Occipital lobe (tissue), 2 donors: ENCODE results near the gene ANTXR2. TPM values are rescaled to one million over a fixed set of nuclear protein-coding genes. Genes with fewer than 3 reads are reported as not detected.
"Not testable (repeated sequence)": the region's sequence is repeated elsewhere in the genome, so short reads cannot be mapped to it uniquely, and the experiment has no call there.

Experiments used
- DNase-seq: peaks from one replicate; lab custom pipeline; 2025; lab: John Stamatoyannopoulos, UW
- total RNA-seq: library from RNA; depleted of rRNA; stranded (reverse); fragments of >200 nt; gene quantifications from one replicate; pipeline ENCODE4 v1.2.3, GENCODE V29; 2014

The ANTXR2 gene
- total RNA-seq, 1 donor from 2014 or later: 20.1 TPM

- not testable (repeated sequence) for DNase-seq
These were observed 81.9 kb downstream of the ANTXR2 start for GRCh38 chr4:79991100-79991499.

DNA sequence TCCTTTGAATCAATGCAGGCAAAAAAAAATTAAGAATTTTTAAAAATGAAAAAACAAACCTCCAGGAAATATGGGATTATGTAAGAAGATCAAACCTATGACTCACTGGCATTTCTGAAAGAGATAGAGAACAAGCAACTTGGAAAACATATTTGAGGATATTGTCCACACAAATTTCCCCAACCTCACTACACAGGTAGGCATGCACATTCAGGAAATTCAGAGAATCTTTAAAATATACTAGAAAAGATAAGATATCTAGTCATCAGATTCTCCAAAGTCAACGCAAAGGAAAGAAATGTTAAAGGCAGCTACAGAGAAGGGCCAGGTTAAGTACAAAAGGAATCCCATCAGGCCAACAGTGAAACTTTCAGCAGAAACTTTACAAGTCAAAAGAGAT lies 85.6 kb downstream of the ANTXR2 start:
- no peak for DNase-seq

- no peak for DNase-seq
These were observed 89.6 kb downstream of the ANTXR2 start for GRCh38 chr4:79983431-79983830.

- no peak for DNase-seq
These were observed 90.3 kb downstream of the ANTXR2 start for GRCh38 chr4:79982601-79983322.

GRCh38 chr4:79980448-79980847 lies 92.6 kb downstream of the ANTXR2 start:
- no peak for DNase-seq

DNA sequence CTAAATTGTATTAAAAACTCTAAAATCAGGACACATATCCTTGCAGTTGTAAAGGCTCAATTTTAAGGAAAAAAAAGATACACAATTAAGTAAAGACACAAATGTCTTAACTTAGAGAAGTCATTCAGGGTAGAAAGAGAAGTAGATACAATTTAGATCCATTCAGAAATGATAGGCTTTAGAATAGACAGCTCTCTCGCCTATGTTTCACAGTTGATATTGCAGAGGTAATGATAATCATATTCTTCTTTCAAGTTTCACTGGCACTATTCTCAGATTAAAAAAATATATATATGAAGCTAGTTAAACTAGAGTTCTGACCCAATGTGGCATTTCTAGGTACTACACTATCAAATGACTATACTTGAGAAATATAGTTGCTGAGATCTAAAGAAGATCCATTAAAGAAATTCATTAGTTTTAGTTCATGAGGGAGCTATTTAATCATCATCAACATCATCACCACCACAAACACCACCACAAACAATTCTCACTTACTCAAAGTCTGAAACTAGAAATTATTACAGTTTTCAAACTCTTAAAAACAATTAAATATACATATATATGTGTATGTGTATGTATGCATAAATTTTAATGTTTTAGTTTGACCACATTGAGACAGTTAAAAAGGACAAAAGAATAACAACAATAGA lies 93.1 kb downstream of the ANTXR2 start:
- DNase-seq: no peak

- no peak for DNase-seq
These were observed 95.7 kb downstream of the ANTXR2 start for GRCh38 chr4:79977131-79977840.

- DNase-seq: no peak
These were observed 108.4 kb downstream of the ANTXR2 start for GRCh38 chr4:79964400-79965211.

DNA sequence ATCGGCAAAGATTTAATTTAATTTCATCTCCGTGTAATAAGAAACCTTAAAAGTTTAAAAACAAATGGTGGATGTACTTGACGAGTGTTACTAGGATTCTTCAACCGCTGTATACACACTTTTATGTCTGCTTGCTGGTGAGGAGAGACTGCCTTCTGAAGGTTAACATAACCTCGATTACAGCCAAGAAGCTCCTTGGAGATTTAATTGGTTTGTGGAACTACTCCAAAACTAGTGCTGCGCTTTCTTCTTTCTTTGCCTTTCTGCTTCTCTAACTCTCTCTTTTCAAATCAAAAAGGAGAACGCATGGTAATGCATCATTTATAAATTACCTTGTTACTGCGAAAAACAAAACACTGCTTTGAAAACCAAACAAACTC lies 109.0 kb downstream of the ANTXR2 start:
- DNase-seq: no peak

GRCh38 chr4:79959652-79960051 lies 113.4 kb downstream of the ANTXR2 start:
- no peak for DNase-seq

DNA sequence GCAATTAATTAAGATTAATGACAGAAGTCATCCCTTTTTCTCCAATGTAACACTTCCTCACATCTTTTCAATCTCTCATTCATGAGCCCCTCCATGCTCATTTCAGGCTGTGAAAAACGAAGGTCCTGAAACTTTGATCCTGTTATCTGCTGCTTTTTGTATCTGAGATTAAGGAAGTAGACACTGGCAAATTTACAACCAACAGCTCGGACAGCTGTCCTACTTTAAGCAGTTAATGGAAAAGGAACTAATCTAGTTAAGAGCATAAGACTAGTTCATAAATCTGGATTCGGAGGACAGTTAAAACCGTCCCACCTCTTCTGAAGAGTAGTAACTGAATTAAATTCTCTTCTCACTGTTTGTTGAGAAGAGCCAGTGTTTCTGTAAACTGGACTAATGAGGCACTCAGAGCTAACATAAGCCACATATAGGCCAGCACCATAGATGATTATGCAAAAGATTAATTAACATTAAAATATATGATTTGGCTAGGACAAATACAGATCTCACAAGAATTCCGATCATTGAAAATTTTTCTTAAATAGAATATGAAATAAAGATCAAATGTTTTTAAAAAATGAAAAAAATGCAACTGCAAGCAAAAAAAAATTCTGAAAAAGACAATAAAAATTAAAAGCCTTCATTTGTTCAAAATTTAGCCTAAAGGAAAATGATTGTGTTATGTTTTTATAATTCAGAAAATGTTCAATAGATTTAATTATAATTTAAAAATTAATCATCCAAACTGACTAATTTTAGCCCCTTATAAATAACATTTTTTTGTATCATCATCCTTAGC lies 114.4 kb downstream of the ANTXR2 start:
- DNase-seq: no peak

DNA sequence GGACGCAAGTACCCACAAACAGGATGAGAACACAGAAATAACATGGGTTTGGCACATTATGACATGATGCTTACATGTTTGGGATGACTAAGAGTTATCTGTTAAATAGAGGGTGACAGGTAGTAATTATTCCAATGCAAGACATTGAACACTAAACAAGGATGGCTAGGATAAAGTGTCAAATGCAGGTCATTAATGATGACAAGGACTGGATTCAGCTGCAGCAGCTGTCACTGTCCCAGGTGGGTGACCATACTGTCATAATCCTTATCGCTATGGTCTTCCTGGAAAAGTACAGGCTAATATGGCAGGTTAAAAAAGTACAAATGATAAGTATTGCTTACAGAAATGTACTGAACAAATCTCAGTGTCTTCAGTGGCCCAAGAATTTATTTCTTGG lies 123.9 kb downstream of the ANTXR2 start:
- DNase-seq: no peak

DNA sequence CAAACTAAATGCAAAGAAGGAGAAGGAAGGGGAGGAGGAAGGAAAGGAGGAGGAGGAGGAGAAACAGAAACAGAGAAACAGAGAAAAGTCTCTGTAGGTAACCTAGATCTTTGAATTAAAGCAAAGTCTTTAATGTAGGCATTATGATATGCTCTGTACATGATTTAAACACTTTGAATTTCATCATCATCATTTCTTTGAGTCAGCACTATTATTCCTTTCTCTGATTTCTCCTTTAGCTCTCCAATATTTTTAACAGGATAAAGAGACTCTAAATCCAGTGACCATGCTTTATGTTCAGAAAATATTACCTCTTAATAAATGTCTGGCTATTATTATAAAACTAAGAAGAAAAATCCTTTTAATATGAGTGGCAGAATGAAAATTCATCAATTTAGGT lies 124.3 kb downstream of the ANTXR2 start:
- DNase-seq: no peak

DNA sequence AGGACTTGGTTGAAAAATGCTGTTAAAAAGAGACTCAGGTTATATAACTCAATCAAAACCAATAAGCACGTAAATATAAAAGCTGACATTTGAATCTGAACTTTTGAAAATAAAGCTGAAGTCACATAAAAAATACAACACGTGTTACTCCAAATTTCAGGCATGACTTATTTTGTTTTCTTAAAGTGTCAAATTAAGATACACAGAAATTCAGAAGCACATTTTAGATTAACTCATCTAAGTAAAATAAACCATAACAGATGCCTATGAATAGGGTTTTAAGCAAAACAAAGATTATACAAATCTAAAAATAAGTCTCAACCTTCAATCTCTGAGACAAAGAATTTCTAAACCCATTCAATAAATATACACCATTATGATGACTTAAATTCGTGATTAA lies 124.8 kb downstream of the ANTXR2 start:
- no peak for DNase-seq

GRCh38 chr4:79947386-79947785 lies 125.6 kb downstream of the ANTXR2 start:
- DNase-seq: no peak

DNA sequence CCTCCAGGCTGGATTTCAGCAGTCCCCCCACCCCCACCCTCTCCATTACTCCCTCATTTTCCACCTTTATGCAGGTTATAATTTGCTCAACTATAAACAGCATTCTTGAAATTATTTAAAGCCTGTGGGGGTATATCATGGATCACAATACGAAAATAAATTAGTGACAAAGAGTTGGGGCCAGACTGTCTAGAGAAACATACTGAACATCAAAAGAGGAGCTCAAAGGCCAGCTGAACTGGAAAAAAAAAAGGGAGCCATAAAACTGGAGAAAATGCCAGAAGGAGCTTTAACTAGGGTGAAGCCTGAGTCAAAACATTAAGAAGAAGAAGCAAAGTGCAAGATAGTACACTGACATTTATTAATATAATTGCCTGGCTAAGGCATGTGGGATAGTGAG lies 137.8 kb downstream of the ANTXR2 start:
- no peak for DNase-seq

- DNase-seq: no peak
These were observed 138.4 kb downstream of the ANTXR2 start for GRCh38 chr4:79934660-79935059.

DNA sequence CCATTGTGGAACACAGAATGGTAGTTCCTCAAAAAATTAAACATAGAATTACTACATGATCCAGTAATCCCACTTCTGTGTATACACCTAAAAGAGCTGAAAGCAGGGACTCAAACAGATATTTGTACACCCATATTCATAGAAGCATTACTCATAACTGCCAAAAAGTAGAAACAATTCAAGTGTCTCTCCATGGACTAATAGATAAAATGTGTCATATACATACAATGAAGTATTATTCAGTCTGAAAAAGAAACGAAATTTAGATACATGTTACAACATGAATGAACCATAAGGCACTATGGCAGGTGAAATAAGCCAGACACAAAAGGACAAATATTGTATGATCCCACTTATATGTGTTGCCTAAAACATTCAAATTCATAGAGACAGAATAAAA lies 145.1 kb downstream of the ANTXR2 start:
- no peak for DNase-seq

DNA sequence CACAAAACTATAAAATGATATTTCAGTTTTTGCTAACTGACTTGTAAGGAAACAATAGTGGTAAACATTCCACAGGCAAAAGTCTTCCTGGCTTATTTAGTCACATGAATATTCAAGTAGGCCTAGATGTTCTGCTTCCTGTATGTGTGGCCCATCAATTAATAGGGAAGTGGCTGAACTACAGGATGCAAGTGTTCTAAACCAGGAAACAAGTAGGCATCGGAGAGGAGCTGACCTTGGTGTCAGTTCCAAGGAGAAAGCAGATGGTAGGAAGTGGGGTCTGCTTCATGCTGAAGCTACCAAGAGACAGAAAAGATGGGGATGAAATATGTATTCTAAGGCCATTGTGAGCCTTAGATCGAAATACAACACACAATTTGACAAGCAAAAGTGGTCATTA lies 149.7 kb downstream of the ANTXR2 start:
- DNase-seq: no peak

DNA sequence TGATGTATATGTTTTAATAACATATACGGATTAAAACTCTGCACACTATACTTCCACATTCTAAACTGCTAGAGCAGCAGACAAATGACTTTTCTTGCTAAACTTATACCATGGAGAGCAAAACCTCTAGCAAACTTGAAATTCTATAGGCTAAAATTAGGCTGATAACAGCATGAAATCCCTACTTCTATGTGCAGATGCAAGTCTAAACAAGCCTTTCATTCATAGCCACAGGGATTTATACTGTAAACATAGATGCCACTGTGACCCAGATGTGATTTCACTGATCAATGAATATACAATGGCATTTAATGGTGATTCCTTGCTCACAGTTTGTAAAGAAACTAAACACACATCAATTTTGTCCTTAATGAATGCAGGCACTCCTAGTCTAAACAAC lies 151.0 kb downstream of the ANTXR2 start:
- DNase-seq: no peak
